ENCODE measurements around the gene PKD1.
A peak's percentile ranks its signal among the peaks of the same experiment; 100 is the strongest.

PKD1 gene

DNA sequence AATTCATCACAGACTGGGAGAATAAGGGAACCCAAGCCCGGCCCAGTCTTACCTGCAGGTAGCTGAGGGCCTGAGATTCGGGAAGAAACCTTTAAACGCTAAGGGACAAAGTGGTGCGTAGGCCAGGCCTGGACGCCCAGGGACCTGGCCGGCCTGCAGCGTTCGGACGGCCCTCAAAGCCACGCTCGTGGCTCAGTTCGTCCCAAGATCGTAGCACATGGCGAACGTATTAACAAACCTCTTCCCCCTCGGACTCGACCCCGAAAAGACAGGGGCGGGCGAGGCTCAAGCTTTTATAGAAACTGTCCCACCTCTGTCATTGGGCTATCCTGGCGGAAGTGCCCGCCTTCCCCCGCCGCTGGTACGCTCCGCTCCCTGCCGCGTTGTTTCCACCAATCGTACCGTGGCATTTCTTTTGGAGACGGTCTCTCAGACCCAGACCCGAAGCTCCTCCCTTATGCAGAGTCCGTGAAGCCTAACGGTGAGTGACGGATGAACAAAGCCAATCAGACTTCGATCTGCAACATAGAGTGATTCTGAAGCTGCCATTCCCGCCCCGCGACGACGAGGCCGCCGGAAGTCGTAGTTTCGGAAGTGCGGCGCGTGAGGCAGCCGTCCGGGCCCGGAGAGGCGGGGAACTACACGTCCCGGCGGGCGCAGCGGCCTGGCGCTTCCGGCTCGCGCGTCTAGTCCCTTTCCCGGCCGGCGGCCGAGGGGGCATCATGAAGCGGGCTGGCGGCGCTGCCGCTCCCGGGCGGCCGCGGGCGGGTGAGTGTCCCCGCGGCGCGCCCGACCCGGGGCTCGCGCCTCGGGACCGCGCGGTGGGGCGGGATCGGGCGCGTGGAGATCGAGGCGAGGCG is 19.6 kb upstream of the PKD1 start, which contains the start of gene TRAF7:
Gene TRAF7 (plus strand): TSS at position 692 of the 860 bp plus-strand sequence. CDS start 8,139 bp downstream, outside the sequence.
- peak within 1 kb of the TSS; percentile 100 for H3K4me3 ChIP-seq (ENCODE audit: low read depth, low read length)
- TF ChIP-seq, protein P1, sequence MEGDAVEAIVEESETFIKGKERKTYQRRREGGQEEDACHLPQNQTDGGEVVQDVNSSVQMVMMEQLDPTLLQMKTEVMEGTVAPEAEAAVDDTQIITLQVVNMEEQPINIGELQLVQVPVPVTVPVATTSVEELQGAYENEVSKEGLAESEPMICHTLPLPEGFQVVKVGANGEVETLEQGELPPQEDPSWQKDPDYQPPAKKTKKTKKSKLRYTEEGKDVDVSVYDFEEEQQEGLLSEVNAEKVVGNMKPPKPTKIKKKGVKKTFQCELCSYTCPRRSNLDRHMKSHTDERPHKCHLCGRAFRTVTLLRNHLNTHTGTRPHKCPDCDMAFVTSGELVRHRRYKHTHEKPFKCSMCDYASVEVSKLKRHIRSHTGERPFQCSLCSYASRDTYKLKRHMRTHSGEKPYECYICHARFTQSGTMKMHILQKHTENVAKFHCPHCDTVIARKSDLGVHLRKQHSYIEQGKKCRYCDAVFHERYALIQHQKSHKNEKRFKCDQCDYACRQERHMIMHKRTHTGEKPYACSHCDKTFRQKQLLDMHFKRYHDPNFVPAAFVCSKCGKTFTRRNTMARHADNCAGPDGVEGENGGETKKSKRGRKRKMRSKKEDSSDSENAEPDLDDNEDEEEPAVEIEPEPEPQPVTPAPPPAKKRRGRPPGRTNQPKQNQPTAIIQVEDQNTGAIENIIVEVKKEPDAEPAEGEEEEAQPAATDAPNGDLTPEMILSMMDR (IDR thresholded peaks at IDR 0.05; ENCODE audit: low read depth, low read length) = no peak

DNA sequence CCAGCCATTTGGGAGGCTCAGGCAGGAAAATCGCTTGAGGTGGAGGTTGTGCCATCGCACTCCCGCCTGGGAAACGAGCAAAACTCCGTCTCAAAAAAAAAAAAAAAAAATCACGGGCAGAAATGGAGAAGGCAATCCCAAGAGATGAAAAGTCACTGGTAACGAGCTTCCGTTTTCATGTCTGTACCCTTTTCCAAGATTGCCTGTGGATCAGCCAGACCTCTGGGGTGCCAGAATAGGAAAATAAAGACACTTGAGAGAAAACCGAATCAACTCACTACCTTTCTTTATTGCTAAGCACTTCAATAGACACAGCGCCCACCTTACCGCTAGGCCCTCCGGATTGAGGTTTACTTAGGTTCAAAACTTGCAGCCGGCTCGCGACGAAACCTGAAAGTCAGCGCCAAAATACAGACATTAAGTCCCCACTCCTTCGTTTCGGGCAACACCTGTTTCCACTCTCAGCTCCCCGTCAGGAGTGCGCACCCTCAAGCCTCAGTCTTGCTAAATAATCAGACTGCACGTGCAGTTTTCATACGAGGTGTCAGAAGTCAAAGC is 18.9 kb upstream of the PKD1 start:
- TF ChIP-seq, protein P1 (IDR thresholded peaks at IDR 0.05; ENCODE audit: low read depth, low read length) = no peak
- peak overlapping the region; percentile 100 for H3K4me3 ChIP-seq (ENCODE audit: low read depth, low read length)

DNA sequence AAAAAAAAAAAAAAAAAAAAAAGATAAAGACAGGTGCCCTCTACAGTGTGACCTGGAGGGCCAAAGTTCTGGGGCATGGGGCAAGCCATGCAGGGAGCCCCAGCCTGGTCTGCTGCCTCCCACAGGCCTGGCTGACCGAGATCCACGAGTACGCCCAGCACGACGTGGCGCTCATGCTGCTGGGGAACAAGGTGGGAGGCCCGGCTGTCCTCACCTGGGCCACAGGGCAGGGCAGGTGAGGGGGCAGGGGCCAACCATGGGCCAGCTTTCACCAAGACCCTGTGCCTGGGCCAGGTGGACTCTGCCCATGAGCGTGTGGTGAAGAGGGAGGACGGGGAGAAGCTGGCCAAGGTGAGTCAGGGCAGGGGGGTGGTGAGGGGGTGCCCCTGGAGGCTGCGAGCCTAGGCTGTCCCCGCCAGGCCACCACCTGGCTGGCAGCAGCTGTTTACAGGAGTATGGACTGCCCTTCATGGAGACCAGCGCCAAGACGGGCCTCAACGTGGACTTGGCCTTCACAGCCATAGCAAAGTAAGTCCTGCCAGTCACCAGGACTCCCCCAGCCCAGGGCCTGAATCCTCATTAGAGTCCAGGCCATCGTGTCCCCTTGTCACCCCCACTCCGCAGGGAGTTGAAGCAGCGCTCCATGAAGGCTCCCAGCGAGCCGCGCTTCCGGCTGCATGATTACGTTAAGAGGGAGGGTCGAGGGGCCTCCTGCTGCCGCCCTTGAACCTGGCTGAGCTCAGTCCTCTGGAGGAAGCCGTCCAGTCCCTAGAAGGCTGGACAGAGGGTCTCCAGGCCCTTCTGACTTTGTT is 17.2 kb upstream of the PKD1 start:
- H3K4me3 ChIP-seq (ENCODE audit: low read depth, low read length) = peak overlapping the region; percentile 100
- TF ChIP-seq, protein P1 (IDR thresholded peaks at IDR 0.05; ENCODE audit: low read depth, low read length) = no peak

DNA sequence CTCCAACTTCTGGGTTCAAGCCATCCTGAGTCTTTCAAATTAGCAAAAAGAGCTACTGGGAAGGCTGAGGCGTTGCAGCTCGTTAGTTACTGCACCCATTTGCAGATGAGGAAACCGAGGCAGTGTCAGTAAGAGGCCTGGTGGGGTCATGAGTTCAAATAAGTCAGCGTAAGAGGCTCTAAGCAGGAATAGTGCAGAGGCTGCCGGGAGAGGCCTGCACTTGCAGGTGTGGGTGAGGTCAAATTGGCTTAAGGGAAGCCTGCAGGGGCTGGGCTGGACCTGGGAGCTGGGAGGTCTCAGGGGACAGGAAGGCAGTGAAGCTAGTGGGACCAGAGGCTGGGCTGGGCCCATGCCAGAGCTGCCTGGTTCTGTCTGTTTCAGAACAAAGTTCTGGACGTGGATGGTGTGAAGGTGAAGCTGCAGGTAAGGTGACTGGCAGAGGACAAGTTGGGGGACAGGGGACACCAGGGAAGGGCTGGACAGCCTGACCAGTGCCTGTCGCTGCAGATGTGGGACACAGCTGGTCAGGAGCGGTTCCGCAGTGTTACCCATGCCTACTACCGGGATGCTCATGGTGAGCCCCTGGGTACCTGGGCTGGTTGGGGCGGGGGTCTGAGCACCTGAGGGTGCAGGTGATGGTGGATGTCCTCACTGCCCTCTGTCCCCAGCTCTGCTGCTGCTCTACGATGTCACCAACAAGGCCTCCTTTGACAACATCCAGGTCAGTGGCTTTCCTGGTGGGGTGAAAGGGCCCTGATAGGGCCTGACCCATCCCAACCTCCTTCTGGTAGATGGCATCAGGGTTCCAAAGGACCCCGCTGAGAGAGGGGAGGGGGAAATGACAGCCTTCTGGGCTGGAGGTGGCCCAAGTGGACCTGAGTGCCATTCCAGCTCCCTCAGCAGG is 15.7 kb upstream of the PKD1 start:
- TF ChIP-seq, protein P1 (IDR thresholded peaks at IDR 0.05; ENCODE audit: low read depth, low read length) = no peak
- no peak overlapping the region for H3K4me3 ChIP-seq (ENCODE audit: low read depth, low read length)

DNA sequence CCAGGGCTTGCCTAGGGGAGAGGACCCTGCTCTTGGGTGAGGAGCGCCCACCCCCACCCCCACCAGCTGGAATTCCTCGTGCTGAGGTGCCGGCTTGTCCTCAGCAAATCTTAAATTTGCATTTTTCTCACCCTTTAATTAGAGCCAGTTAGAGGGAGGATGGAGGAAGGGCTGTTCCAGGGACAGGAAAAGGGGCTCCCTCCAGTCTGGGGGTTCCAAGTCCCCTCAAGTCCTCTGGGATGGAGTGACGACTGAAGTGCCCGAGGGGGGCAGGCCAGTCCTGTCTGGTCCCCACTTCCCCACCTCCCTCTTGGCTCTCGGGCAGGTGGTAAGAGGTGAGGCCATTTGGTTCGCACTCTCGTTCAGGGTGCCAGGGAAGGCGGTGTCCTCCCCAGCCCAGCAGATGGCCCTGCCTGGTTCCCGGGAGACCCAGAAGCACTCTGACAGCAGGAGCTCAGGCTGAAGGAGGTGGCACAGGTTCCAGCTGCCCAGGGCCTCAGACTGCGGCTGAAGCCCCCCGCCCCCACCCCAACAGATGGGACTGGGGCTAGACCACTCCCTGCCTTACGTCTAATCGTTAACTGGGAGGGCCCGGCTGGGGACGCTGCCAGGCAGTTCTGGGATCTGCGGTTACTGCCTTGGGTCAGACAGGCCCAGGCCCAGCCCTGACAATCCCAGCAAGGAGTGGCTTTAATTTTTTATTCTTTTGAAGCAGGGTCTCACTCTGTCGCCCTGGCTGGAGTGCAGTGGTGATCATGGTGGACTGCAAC is 14.9 kb upstream of the PKD1 start:
- TF ChIP-seq, protein P1 (IDR thresholded peaks at IDR 0.05; ENCODE audit: low read depth, low read length) = no peak
- no peak overlapping the region for H3K4me3 ChIP-seq (ENCODE audit: low read depth, low read length)
